Stimulated activated CD4-positive, alpha-beta T cell treated with anti-CD3 and anti-CD28 coated beads, TNF-alpha, amount 100 ng/mL, for 1 hour (primary cell): ENCODE results near the gene ABCG1.
A peak's percentile ranks its signal among the peaks of the same experiment; 100 is the strongest.
"Not testable (repeated sequence)": the region's sequence is repeated elsewhere in the genome, so short reads cannot be mapped to it uniquely, and the experiment has no call there.

ENCODE experiments used
- DNase-seq, 3 donors: peaks; one replicate each; pipeline ENCODE4 v3.0.0-alpha.2; 2020; ENCODE audit warnings: low read depth in 3 of 3, low spot score in 1 of 3

Gene ABCG1

DNA sequence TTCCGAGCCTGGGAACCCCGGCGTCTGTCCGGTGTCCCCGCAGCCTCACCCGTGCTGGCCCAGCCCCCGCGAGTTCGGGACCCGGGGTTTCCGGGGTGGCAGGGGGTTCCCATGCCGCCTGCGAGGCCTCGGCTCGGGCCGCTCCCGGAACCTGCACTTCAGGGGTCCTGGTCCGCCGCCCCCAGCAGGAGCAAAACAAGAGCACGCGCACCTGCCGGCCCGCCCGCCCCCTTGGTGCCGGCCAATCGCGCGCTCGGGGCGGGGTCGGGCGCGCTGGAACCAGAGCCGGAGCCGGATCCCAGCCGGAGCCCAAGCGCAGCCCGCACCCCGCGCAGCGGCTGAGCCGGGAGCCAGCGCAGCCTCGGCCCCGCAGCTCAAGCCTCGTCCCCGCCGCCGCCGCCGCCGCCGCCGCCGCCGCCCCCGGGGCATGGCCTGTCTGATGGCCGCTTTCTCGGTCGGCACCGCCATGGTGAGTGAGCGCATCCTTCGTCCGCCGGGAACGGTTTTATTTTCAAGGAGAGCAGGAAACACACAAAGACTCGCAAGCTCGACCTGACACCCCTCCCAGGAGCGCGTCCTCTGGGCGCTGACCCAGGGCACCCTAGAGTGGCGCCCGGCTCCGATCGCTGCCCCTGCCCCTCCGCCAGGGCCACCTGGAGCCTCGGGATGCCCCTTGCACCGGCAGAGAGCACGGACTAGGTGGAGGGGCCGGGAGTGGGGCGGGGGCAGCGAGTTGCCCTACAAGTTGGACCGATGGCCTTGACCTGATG is at the start of gene ABCG1:
TSS of gene ABCG1 (plus strand) at position 305 of the 770 bp plus-strand sequence. CDS start at position 428, 123 bp downstream.
- DNase-seq, result no peak

- no peak for DNase-seq
Observed at GRCh38 chr21:42169758-42170157, 49.2 kb upstream of the ABCG1 start.

- DNase-seq, result no peak
Observed at GRCh38 chr21:42171091-42172053, 47.6 kb upstream of the ABCG1 start.

DNA sequence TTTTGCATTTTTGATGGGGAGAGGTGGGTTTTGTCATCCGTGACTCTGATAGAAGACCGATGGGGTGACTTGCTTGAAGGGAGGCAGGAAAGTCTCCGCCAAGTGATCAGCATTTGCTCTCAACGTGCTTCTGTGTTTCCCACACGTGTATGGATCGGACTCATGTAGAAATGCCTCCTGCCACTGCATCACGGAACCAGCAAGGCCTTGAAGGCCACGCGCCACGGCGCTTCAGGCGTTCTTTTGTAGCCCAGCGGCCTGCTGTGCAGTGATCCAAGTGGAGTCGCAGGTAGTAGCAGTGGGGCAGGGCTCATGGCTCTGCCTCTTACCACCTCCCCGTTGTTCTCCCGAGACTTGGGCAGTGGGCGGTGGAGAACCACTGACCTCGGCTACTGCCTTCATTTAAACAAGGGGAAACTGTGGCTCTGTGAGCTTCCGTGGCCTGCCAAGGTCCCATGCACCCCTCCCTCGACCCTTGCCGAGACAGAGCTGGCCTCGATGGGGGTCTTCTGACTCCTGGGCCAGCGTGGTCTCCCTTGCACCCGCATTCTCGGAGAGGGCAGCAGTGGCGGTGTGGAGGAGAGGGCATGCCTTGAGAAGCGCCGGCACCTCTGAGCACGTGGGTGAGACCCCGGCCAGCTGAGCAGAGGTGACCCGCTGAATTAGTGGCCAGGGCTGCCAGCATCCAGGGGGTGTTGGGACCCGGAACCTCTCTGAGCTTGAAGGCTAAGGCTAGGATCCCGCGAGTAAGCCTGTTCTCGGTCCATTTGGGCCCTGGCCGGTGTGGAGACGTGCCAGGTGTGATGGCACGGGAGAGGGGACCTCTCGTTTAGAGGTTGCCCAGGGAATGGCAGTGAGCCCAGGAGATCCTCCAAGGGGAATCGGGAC is 46.1 kb upstream of the ABCG1 start:
- no peak for DNase-seq

DNA sequence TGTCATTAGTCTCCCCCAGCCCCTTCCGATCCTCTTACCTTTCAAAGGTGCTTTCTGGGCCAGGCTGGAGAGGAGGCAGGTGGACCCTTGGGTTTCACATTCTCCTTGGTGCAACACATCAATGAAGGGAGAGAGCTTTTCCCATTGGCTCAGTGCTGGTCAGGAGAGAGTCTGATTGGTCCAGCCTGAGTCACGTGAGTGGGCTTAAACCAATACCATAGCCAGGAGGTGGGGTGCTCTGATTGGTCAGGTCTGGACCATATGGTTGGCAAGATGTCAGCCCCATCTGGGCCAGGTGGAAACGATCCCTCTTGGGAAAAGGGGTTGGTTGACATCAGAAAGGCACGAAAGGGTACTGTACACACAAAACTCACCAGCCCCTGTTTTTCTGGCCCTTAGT is 44.8 kb upstream of the ABCG1 start:
- DNase-seq, result no peak

- DNase-seq, result no peak
Observed at GRCh38 chr21:42175110-42175710, 43.7 kb upstream of the ABCG1 start.

- DNase-seq, result no peak
Observed at GRCh38 chr21:42176859-42177258, 42.1 kb upstream of the ABCG1 start.

DNA sequence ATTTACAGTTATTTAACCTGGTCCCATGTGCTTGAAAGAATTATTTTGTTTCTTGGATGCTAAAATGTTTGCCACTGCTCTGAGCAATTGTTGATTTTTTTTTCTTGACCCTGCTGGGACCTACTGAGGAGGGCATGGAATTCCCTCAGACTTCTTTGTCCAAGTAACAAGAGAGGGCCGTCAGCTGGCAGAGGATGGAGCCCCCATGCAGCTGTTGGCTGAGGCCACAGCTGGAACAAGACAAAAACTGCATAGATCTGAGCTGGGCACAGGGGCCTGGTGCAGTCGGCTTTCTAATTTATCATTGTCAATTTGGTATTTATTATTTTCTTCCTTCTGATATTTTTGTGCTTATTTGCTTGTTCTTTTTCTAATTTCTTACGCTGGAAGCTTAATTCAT is 39.6 kb upstream of the ABCG1 start:
- DNase-seq, result no peak

GRCh38 chr21:42180001-42180400 is 38.9 kb upstream of the ABCG1 start:
- DNase-seq, result not testable (repeated sequence)

GRCh38 chr21:42182713-42183371 is 36.1 kb upstream of the ABCG1 start:
- DNase-seq, result no peak

DNA sequence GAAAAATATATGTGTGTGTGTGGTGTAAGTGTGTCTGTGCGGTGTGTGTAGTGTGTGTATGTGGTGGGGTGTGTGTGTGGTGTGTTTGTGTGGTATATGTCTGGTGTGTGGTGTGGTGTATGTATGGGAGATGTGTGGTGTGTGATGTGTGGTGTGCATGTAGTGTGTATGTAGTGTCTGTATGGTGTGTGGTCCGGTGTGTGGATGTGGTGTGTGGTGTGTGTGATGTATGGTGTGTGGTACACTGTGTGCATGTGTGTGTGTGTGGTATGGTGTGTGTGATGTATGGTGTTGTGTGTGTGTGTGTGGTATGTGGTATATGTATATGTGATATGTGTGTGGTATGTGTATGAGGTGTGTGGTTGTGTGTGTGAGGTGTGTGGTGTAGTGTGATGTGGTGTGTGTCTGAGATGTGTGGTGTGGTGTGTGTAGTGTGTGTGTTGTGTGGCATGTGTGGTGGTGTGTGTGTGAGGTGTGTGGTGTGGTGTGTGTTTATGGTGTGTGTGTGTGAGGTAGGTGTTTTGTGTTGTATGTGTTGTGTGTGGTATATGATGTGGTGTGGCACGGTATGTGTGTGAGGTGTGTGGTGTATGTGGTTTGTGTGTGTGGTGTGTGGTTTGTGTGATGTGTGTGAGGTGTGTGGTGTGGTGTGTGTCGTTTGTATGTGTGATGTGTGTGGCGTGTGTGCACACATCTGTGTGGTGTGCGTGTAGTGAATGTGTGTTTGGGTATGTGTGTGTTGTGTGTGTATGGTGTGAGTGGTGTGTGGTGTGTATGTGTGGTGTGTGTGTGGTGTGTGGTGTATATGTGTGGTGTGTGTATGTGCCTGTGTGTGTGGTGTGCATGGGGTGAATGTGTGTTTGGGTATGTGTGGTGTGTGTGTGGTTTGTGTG is 35.3 kb upstream of the ABCG1 start:
- no peak for DNase-seq

DNA sequence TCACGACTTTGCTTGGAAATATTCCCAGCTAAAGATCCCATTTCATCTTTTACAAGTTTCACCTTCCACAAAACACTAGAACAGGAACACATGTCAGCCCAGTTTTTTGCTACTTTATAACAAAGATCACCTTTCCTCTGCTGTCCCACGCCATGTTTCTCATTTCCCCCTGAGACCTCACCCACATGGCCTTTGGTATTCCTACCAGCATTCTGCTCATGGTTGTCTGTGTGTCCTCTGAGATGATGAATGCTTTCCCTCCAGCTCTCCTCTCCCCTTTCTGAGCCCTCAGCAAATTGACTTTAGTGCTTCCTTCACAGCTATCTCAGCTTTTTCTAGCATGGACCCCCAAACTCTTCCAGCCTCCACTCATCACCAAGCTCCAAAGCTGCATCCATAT is 32.3 kb upstream of the ABCG1 start:
- DNase-seq, result no peak

DNA sequence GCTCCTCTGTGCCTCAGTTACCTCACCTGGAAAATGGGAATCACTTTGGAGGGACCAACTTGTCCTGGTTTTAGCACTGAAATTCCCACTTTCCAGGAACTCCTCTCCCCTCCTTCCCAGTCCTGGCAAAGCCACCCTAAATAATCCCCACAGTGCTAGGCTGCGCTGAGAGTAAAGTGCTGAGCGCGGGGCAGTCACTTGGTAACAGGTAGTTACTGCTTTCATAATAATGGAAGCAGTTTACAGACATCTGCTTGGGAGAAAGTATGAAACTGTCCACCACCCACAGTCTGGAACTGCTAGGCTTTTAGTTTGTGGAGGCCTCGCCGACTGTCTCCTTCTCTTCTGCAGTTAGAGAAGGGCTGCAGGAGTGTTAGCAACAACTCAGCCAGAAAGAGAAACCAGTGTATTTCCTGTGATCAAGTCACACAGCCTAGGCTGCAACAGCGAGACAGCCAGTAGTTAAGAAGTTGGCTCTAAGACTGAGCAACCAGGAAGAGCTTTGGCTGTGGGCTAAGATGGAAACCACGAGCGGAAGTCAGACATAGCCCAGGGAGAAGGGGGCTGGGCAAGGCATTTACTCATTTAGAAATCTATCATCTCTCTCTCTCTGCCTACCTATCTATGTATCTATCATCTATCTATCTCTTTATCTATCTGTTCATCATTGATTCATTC is 30.8 kb upstream of the ABCG1 start:
- peak; percentile 48 to 67 (median 61) for DNase-seq

DNA sequence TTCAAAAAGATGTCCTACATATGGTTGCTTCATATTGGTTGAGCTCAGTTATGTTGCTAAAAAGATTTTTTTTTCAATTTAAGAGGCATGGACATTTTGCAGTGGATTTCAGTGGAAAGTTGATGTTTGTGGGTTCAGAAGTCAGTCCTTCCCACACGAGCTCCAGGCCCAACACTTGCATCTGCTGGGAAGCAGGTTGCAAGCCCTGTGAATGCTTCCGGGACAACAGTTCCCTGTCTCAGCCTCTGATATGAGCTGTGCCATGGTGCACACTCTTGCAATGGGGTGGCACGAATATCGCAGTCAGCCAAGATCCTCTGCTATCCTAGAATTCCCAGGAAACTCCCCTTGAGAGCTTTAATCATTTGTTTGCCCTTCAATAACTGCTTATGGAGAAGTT is 30.3 kb upstream of the ABCG1 start:
- no peak for DNase-seq

DNA sequence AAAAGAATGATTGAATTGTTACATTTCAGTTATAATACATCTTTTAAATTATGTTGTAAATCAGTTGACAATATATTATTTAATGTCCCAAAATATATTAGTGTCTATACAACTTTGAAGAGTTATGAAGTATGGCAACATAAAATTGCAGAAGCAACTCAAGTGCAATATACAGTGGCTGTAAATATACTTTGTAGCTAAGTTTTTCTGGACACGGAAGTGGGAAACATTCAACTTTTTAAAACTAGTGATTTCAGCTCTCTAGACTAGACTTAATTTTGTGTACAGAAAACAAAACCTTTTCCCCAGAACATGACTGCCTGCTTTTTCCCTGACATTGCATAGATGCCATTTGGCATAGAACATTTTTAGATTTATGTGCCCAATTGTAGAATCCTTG is 29.5 kb upstream of the ABCG1 start:
- DNase-seq, result no peak

GRCh38 chr21:42189860-42190485 is 29.0 kb upstream of the ABCG1 start:
- DNase-seq, result no peak

- DNase-seq, result no peak
Observed at GRCh38 chr21:42190486-42190863, 28.5 kb upstream of the ABCG1 start.

GRCh38 chr21:42191064-42191463 is 27.9 kb upstream of the ABCG1 start:
- no peak for DNase-seq
